Measurements from ENCODE around the gene TSSK2. TPM values are rescaled to one million over a fixed set of nuclear protein-coding genes. Genes with fewer than 3 reads are reported as not detected.
A peak's percentile ranks its signal among the peaks of the same experiment; 100 is the strongest.

TSSK2 gene
- total and polyA plus RNA-seq, 2 donors (not counting 3 experiments of a cell fraction or from before 2014, with no cell fraction given), result not detected

GRCh38 chr22:19109198-19110063, 21.7 kb upstream of the TSSK2 start:
- H3K27ac ChIP-seq (ENCODE audit: insufficient read depth, low read depth, low read length), result no peak overlapping the region
- intact Hi-C loops (cut with micrococcal nuclease), result no loop called here
- ChIA-PET CTCF (no interaction called here), POLR2A (no interaction called here)
- H3K36me3 ChIP-seq (ENCODE audit: control insufficient read depth in 2 of 2, extremely low read depth in 1 of 2, insufficient read depth in 2 of 2, low read length in 2 of 2), result no peaks in the 10 kb centered on the region
- H2AFZ ChIP-seq (ENCODE audit: low read depth, low read length), result no peak overlapping the region
- TF ChIP-seq POLR2AphosphoS5 (IDR thresholded peaks at IDR 0.05; ENCODE audit: insufficient read depth, low read depth, low read length), result no peak
- no peak for TF ChIP-seq EZH2 (IDR thresholded peaks at IDR 0.05; ENCODE audit: borderline replicate concordance, low read depth, low read length, severe bottlenecking)
- TF ChIP-seq MYC (IDR thresholded peaks at IDR 0.05; ENCODE audit: low read depth, low read length), result no peak
- no peak for TF ChIP-seq POLR2A (IDR thresholded peaks at IDR 0.05; ENCODE audit: low read depth, low read length)
- no peak for TF ChIP-seq CTCF (IDR thresholded peaks at IDR 0.05; ENCODE audit: extremely low read depth in 1 of 2, insufficient read depth in 1 of 2, low read depth in 1 of 2, low read length in 2 of 2)
- no peak for TF ChIP-seq FOS (IDR thresholded peaks at IDR 0.05; ENCODE audit: borderline replicate concordance, insufficient read depth, low read length)
- TF ChIP-seq MAX (IDR thresholded peaks at IDR 0.05; ENCODE audit: insufficient read depth, insufficient read length), result no peak
- no peak for TF ChIP-seq JUN (IDR thresholded peaks at IDR 0.05; ENCODE audit: borderline replicate concordance, insufficient read depth, insufficient read length, low read depth)
- no peak for TF ChIP-seq GATA2 (IDR thresholded peaks at IDR 0.05; ENCODE audit: insufficient read depth, insufficient read length, low read depth, low read length)
- peaks cover 59% of the 10 kb centered on the region for H3K79me2 ChIP-seq (ENCODE audit: control insufficient read depth, insufficient read depth, low read length)
- H3K4me1 ChIP-seq (ENCODE audit: control insufficient read depth, extremely low read depth, insufficient read depth, low read length), result no peaks in the 10 kb centered on the region
- peak; percentile 44 for FAIRE-seq
- BruUV-seq (replicated peaks), result no TSS peak
- no peaks in the 10 kb centered on the region for H3K27me3 ChIP-seq (ENCODE audit: control insufficient read depth in 2 of 2, insufficient read depth in 2 of 2, low read length in 2 of 2)
- no peak overlapping the region for H3K9ac ChIP-seq (replicated peaks; ENCODE audit: extremely low read depth, insufficient read depth, low read length)
- peaks cover 3% of the 10 kb centered on the region for H4K20me1 ChIP-seq (replicated peaks; ENCODE audit: control insufficient read depth, extremely low read depth, insufficient read depth, low read length)
- no peaks in the 10 kb centered on the region for H3K9me3 ChIP-seq (replicated peaks; ENCODE audit: control insufficient read depth, insufficient read depth, low read length)
- H3K4me3 ChIP-seq (replicated peaks in 1 of 3; ENCODE audit: insufficient read depth in 1 of 3, low read depth in 1 of 3, low read length in 3 of 3), result no peak overlapping the region
- dilution Hi-C loops (cut with MboI; ENCODE audit: extremely low pct_ligation_motif_present, low sequenced_read_pairs), result no loop called here
- peak; percentile 28 for DNase-seq (ENCODE audit: low read depth, low spot score)
- H3K4me2 ChIP-seq (ENCODE audit: insufficient read depth, low read length), result no peak overlapping the region
- no peaks in the 10 kb centered on the region for H3K9me1 ChIP-seq (replicated peaks; ENCODE audit: control insufficient read depth, extremely low read depth, insufficient read depth, low read length)
